Stimulated activated CD8-positive, alpha-beta memory T cell treated with anti-CD3 and anti-CD28 coated beads, Interleukin-7, amount 100 ng/mL, for 24 hours (primary cell): Measurements from ENCODE around the gene MSANTD2.

Experiments used
- DNase-seq: peaks from one replicate; pipeline ENCODE4 v3.0.0-alpha.2; 2020; ENCODE audit warnings: low read depth

Gene MSANTD2

GRCh38 chr11:124732230-124732629 lies 68.0 kb downstream of the MSANTD2 start:
- DNase-seq: no peak

- DNase-seq: no peak
Measured at GRCh38 chr11:124729571-124729970, 70.6 kb downstream of the MSANTD2 start.

DNA sequence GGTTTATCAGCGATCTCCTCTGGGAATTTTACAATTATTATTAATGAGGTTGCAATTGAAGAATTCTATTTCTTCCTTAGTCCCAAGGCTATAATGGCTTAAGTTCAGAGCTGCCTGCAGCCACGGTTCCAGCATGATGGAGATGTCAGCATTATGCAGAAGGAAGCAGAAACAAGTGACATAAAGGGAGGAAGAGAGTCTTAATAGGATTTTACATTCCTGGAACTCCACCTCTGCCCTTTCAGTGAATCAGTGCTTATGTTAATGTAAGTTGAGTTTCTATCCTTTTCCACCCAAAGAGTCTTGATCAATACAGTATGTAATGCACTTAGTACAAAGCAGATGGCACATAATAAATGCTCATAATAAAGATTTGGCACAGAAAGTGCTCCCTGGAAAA lies 72.1 kb downstream of the MSANTD2 start:
- no peak for DNase-seq

- DNase-seq: no peak
Measured at GRCh38 chr11:124727474-124727873, 72.7 kb downstream of the MSANTD2 start.

GRCh38 chr11:124725719-124726105 lies 74.5 kb downstream of the MSANTD2 start:
- DNase-seq: no peak

DNA sequence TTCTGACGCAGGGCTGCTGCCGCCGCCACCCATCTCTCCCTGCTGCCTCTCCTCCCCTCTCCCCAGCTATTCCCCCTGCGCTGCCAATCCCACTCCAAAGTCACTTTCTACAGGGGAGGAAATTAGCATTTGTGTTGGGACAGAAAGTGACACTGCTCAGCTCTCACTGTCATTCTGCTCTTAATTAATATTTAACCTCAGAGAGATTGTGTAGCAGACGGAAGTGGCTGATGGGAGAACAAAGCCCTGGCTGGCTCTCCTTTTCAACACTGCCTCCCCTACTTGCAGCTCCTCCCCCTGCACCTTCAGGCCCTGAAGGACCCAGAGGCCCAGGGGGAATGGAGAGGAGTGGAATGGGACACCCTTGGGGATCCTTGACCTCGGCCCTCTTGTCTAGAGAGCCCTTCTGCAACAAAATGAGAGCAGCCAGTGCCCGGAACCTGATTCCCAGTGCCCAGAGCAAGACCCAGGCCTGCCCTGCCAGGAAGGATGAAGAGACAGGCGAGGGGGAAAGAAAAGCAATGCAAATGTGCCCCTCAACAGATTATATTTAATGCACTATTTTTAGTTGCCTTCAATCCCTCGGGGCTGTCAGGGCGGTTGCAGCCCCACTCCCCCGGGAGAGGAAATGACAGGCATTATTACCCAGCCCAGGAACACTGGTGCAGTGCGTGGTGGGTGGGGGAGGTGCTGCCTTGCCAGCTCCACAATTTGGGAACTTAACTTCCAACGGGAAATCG lies 75.1 kb downstream of the MSANTD2 start:
- DNase-seq: no peak

DNA sequence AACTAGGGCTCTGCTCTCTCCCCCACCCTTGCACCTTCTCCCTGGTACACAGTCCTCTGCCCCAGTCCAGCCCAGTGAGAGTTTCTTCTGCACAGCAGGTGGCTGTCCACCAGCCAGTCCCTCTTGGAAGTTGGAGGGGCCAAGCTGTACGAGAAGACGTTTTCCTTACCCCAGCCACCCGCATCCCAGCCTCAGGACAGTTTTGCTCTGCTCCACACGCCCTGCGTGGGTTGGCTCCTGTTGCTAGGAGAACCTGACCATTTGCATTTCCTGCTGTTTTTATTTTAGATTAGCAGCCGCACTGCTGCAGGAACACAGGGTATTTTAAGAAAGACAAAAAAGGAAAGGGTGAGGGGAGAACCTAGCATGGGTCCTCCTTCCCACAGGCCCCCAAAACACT lies 78.0 kb downstream of the MSANTD2 start:
- DNase-seq: no peak

DNA sequence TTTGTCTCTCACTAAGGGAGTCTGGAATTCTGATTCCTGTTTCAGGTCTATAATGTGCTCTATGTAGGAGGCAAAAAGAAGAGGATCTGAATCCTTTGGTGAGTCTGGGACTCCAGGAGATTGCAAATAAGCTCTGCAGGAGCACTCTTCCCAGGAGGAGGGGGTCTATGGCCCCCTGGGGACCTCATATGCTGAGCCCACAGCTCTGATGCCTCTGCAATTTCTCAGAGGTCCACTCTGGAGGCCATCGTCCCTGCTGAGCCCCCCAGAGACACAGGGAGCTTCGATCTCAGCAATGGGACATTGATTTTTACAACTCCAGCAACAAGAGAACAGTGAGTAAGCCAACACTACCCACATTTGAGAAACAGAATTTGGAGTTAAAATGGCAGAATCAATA lies 80.7 kb downstream of the MSANTD2 start:
- DNase-seq: no peak

DNA sequence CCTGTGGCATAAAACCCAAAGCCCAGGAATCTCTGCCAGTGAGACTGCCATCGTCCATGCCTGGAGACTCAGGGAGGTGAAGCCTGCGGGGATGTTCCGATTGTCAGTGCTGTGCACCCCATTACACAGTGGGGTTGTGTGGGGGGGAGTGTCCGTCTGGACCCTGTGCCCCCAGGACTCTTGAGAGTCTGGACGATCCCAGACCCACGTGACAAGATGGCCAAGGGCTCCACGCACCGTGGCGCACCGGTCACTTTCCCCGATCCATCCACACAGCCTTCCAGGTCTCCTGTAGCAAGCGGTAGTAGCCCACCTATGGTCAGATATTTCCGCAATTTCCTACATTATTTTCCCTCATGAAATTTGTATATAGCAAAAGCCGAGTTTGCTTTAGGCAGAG lies 81.4 kb downstream of the MSANTD2 start:
- DNase-seq: no peak

DNA sequence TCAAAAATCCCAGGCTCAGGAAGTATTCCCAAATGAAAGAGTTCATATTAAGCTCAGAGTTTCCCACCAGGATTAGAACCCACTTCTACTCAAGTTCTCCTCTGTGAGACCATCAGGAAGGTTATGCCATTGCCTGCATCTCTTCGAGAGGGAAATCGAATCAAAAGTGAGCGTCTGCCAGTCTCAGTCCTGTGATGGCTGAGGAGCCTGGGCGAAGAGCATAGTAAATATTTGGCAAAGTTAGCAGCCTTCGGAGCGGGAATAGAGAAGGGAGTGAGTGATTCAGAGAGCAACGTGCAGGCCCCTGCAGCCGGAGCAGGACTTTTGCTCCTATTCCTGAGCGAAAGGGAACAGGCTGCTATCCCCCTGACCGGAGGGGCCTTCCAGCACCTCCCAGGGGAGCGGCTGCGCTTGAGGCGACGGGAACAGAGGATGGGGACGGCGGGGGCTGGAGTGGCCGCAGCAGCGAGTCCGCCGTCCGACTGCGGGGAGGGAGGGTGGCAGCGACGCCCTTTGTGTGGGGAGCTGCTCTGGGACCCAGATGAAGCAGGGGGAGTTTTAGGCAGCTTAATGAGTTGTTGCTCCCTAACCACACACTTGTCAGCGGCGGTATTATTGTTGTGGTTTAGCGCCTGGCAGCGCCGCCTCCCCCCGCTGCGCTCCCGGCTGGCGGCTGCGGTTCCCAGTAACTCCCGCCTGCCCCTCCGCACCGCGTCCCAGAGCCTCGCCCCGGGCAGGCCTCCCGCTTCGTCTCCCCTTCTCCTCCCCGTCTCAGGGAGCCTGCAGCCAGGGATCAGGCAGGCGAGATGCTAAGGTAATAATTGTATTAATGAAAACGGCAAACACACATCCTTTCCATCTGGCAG lies 82.2 kb downstream of the MSANTD2 start:
- DNase-seq: no peak

GRCh38 chr11:124717421-124717785 lies 82.8 kb downstream of the MSANTD2 start:
- DNase-seq: no peak

GRCh38 chr11:124716591-124716990 lies 83.6 kb downstream of the MSANTD2 start:
- no peak for DNase-seq
